HEK293 (cell line): Measurements from ENCODE around the gene CDCA4.
"Not testable (repeated sequence)": the region's sequence is repeated elsewhere in the genome, so short reads cannot be mapped to it uniquely, and the experiment has no call there.

Experiments used
- CTCF ChIA-PET: fragments of 350-600 bp; formaldehyde crosslinking; extraction: SDS; loops from one replicate; lab custom pipeline; 2021; ENCODE audit warnings: antibody characterized with exemption; lab: Yijun Ruan, JAX
- POLR2A ChIA-PET: fragments of 300-600 bp; formaldehyde crosslinking; extraction: SDS; loops from one replicate; lab custom pipeline; 2020; ENCODE audit warnings: antibody characterized with exemption, inconsistent platforms; lab: Yijun Ruan, JAX
- H3K27ac ChIP-seq: fragments of 200-500 bp; sonication (Bioruptor generic); 2 replicates; pipeline ENCODE4 v1.5.1; 2014; ENCODE audit warnings: low read depth, low read length, control low read depth, inconsistent platforms; ENCODE audit errors: extremely low read depth
- H3K36me3 ChIP-seq, 2 experiments: fragments of 200-500 bp in 1 of 2; sonication (Bioruptor generic) in 1 of 2; 1 replicate in 1 of 2; 2 replicates in 1 of 2; pipeline ENCODE4 v1.5.1; 2014 to 2017; ENCODE audit warnings: inconsistent platforms in 2 of 2, low read length in 2 of 2; ENCODE audit not compliant: control insufficient read depth in 2 of 2, insufficient read depth in 1 of 2
- H3K4me1 ChIP-seq: fragments of 200-500 bp; sonication (Bioruptor generic); 2 replicates; pipeline ENCODE4 v1.5.1; 2014; ENCODE audit warnings: mild to moderate bottlenecking, low read length, inconsistent platforms; ENCODE audit not compliant: control insufficient read depth, insufficient read depth
- H3K4me3 ChIP-seq: 2 replicates; pipeline ENCODE4 v1.5.1; 2011; ENCODE audit warnings: low read depth, mild to moderate bottlenecking, control low read depth, low read length, moderate library complexity
- H3K9me3 ChIP-seq: fragments of 200-500 bp; sonication (Bioruptor generic); 2 replicates; pipeline ENCODE4 v1.5.1; 2014; ENCODE audit warnings: low read depth, low read length, inconsistent platforms; ENCODE audit not compliant: control insufficient read depth, insufficient read depth
- PRDM1 ChIP-seq: fragments of 450-650 bp; formaldehyde crosslinking; IDR thresholded peaks from 2 replicates; pipeline ENCODE4; 2016; ENCODE audit warnings: missing biosample characterization, missing genetic modification characterization
- REPIN1 ChIP-seq: fragments of 450-650 bp; formaldehyde crosslinking; IDR thresholded peaks from 2 replicates; pipeline ENCODE4 v1.5.1; 2017; ENCODE audit warnings: missing biosample characterization, missing genetic modification characterization, low read depth
- SCRT2 ChIP-seq: fragments of 450-650 bp; formaldehyde crosslinking; IDR thresholded peaks from 2 replicates; pipeline ENCODE4 v1.5.1; 2016; ENCODE audit warnings: missing biosample characterization, missing genetic modification characterization
- WT1 ChIP-seq: fragments of 450-650 bp; formaldehyde crosslinking; IDR thresholded peaks from 2 replicates; pipeline ENCODE4 v1.5.1; 2016; ENCODE audit warnings: missing biosample characterization, missing genetic modification characterization
- ZBTB48 ChIP-seq: fragments of 450-650 bp; formaldehyde crosslinking; IDR thresholded peaks from 2 replicates; pipeline ENCODE4 v1.5.1; 2016; ENCODE audit warnings: missing biosample characterization, missing genetic modification characterization
- ZEB2 ChIP-seq: fragments of 450-650 bp; formaldehyde crosslinking; IDR thresholded peaks from 2 replicates; pipeline ENCODE4 v1.5.1; 2016; ENCODE audit warnings: missing biosample characterization, missing genetic modification characterization
- ZFHX2 ChIP-seq: fragments of 450-650 bp; formaldehyde crosslinking; conservative IDR thresholded peaks from 2 replicates; pipeline ENCODE4 v1.5.1; 2016; ENCODE audit warnings: missing biosample characterization, missing genetic modification characterization
- ZNF155 ChIP-seq: fragments of 450-650 bp; formaldehyde crosslinking; IDR thresholded peaks from 2 replicates; pipeline ENCODE4 v1.5.1; 2016; ENCODE audit warnings: missing biosample characterization, missing genetic modification characterization
- ZNF473 ChIP-seq: fragments of 450-650 bp; formaldehyde crosslinking; IDR thresholded peaks from 2 replicates; pipeline ENCODE4 v1.5.1; 2017; ENCODE audit warnings: missing biosample characterization, missing genetic modification characterization
- ZNF488 ChIP-seq: fragments of 450-650 bp; formaldehyde crosslinking; IDR thresholded peaks from 2 replicates; pipeline ENCODE4 v1.5.1; 2016; ENCODE audit warnings: missing biosample characterization, missing genetic modification characterization
- ZNF580 ChIP-seq: fragments of 450-650 bp; formaldehyde crosslinking; IDR thresholded peaks from 2 replicates; pipeline ENCODE4 v1.5.1; 2016; ENCODE audit warnings: missing biosample characterization, missing genetic modification characterization
- ZNF596 ChIP-seq: fragments of 450-650 bp; IDR thresholded peaks from 2 replicates; pipeline ENCODE4 v1.5.0; 2018; ENCODE audit warnings: missing biosample characterization, mild to moderate bottlenecking, missing genetic modification characterization, moderate library complexity
- ZSCAN30 ChIP-seq: fragments of 450-650 bp; IDR thresholded peaks from 2 replicates; pipeline ENCODE4 v1.5.1; 2018; ENCODE audit warnings: missing biosample characterization, mild to moderate bottlenecking, missing genetic modification characterization, moderate library complexity
- TF ChIP-seq, protein P1 (sequence below): fragments of 450-650 bp; formaldehyde crosslinking; optimal IDR thresholded peaks from 2 replicates; pipeline ENCODE3; 2016; ENCODE audit warnings: missing biosample characterization, mild to moderate bottlenecking, missing genetic modification characterization

CDCA4 gene

DNA sequence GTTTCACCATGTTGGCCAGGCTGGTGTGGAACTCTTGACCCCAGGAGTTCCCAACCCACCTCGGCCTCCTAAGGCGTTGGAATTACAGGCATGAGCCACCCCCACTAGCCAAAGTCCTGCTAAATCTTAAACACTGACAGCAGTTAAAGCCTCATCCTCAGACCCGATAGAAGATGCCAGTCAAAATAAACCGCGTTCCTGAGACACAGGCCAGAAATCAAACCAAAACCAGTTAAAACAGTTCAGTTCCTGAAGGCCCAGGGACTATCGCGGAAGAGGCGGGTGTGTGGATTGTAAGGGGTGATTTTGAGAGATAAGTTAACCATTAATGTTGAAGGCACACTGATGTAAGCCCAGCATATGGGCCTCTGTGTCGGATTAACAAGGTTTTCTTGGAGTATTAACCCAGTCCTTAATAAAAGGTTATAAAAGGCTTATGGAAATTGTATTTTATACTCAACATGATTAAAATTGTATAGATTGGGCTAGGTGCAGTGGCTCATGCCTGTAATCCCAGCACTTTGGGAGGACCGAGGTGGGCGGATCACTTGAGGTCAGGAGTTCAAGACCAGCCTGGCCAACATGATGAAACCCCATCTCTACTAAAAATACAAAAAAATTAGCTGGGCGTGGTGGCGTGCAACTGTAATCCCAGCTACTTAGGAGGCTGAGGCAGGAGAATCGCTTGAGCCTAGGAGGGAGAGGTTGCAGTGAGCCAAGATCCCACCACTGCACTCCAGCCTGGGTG lies 18.7 kb upstream of the CDCA4 start:
- CTCF ChIA-PET: interaction anchor here (8.3 kb wide), 1 partner anchor 65 kb away, joined by 109 read pairs; no protein-coding TSS in a partner anchor
- Histone ChIP-seq H3K4me3 (no peak overlapping the region), H3K4me1 (no peaks in the 10 kb centered on the region), H3K36me3 (no peaks in the 10 kb centered on the region), H3K9me3 (no peaks in the 10 kb centered on the region), H3K27ac (no peak overlapping the region)
- POLR2A ChIA-PET: interaction anchor here (1.2 kb wide), 1 partner anchor 19 kb away, joined by 3 read pairs; the partner anchor contains the start of gene CDCA4
- peak; percentile 51 for TF ChIP-seq ZFHX2 (tag by site-specific recombination)
- TF ChIP-seq ZNF580 (tag by site-specific recombination): no peak
- 0 out of 2 replicates have a peak, but pooled peaks have one; percentile 19 for TF ChIP-seq ZNF596 (tag by site-specific recombination)
- 0 out of 2 replicates have a peak, but pooled peaks have one; percentile 49 for TF ChIP-seq ZBTB48 (tag by site-specific recombination)

DNA sequence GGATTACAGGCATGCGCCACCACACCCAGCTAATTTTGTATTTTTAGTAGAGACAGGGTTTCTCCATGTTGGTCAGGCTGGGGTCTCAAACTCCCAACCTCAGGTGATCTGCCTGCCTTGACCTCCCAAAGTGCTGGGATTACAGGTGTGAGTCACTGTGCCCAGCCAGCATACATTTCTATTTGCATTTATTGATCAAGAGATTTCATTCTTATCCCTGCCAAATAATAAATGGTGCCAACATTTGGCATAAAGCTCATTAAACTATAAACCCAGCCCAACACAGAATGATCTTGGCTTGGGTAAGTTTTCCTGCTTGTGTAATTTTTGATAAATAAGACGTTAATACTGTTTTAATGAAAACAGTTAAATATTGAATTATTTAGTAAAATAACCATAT lies 14.7 kb upstream of the CDCA4 start:
- H3K4me1 ChIP-seq, H3K27ac ChIP-seq, H3K9me3 ChIP-seq, H3K36me3 ChIP-seq, H3K4me3 ChIP-seq: not testable (repeated sequence)
- CTCF ChIA-PET: interaction anchor here (0.6 to 6.2 kb wide), 6 partner anchors 9 to 359 kb away, joined by 3 to 41 read pairs (median 3); no protein-coding TSS in a partner anchor
- POLR2A ChIA-PET: interaction anchor here (1.1 to 2.4 kb wide), 2 partner anchors 15 to 63 kb away, joined by 3 to 13 read pairs; partner anchors contain the start of gene CDCA4

- POLR2A ChIA-PET: interaction anchor here (0.7 to 3.6 kb wide), 4 partner anchors 10 to 62 kb away, joined by 3 to 28 read pairs (median 8); partner anchors contain the start of gene CDCA4
- CTCF ChIA-PET: interaction anchor here (0.6 to 6.2 kb wide), 5 partner anchors 10 to 208 kb away, joined by 3 to 41 read pairs (median 3); no protein-coding TSS in a partner anchor
- Histone ChIP-seq H3K4me3 (peak overlapping the region; percentile 62), H3K36me3 (no peaks in the 10 kb centered on the region), H3K27ac (no peak overlapping the region), H3K9me3 (no peaks in the 10 kb centered on the region), H3K4me1 (peaks cover 2% of the 10 kb centered on the region; the same call in 1 of the 2 replicates)
- TF ChIP-seq REPIN1 (tag by site-specific recombination) (no peak), WT1 (tag by site-specific recombination) (no peak), SCRT2 (tag by site-specific recombination) (peak; percentile 79), ZSCAN30 (tag by site-specific recombination) (no peak), ZNF473 (tag by site-specific recombination) (no peak), ZNF155 (tag by site-specific recombination) (no peak), ZNF488 (no peak)
Measured at GRCh38 chr14:105034315-105035039, 13.6 kb upstream of the CDCA4 start.

DNA sequence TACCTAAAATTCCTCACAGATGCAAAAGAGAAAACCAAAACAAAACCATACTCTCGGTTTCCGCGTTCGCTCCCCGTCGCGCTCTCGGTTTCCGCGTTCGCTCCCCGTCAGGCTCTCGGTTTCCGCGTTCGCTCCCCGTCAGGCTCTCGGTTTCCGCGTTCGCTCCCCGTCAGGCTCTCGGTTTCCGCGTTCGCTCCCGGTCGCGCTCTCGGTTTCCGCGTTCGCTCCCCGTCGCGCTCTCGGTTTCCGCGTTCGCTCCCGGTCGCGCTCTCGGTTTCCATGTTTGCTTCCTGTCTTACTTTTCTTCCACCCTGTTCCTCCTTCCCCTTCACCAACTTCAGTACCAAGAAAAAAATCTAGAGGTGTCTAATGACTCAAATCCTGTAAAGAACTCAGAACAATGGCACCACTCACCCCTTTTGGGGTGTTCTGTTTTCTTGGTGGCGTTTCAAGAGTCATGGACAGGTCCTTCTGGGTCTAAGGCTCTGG lies 12.6 kb upstream of the CDCA4 start:
- peak overlapping the region; percentile 41; the same call in 1 of the 2 replicates for H3K27ac ChIP-seq
- ChIA-PET POLR2A (interaction anchor here (0.6 to 3.6 kb wide), 3 partner anchors 9 to 74 kb away, joined by 3 to 28 read pairs (median 3); partner anchors contain the start of gene CDCA4), CTCF (interaction anchor here (1.3 to 6.2 kb wide), 2 partner anchors 11 to 20 kb away, joined by 3 to 41 read pairs; no protein-coding TSS in a partner anchor)
- not testable (repeated sequence) for H3K36me3 ChIP-seq, H3K9me3 ChIP-seq, H3K4me1 ChIP-seq
- TF ChIP-seq, protein P1, sequence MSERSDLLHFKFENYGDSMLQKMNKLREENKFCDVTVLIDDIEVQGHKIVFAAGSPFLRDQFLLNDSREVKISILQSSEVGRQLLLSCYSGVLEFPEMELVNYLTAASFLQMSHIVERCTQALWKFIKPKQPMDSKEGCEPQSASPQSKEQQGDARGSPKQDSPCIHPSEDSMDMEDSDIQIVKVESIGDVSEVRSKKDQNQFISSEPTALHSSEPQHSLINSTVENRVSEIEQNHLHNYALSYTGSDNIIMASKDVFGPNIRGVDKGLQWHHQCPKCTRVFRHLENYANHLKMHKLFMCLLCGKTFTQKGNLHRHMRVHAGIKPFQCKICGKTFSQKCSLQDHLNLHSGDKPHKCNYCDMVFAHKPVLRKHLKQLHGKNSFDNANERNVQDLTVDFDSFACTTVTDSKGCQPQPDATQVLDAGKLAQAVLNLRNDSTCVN (tag by site-specific recombination): peak; percentile 80
- TF ChIP-seq PRDM1 (peak; percentile 55; the same call in 1 of the 2 replicates), ZEB2 (0 out of 2 replicates have a peak, but pooled peaks have one; percentile 9)
- H3K4me3 ChIP-seq: peak overlapping the region; percentile 62

- POLR2A ChIA-PET: interaction anchor here (3.6 kb wide), 1 partner anchor 12 kb away, joined by 28 read pairs; the partner anchor contains the start of gene CDCA4
- not testable (repeated sequence) for H3K9me3 ChIP-seq, H3K4me1 ChIP-seq, H3K27ac ChIP-seq, H3K36me3 ChIP-seq
- peak overlapping the region; percentile 62 for H3K4me3 ChIP-seq
- CTCF ChIA-PET: interaction anchor here (0.6 to 6.2 kb wide), 4 partner anchors 12 to 1539 kb away, joined by 3 to 41 read pairs (median 3); no protein-coding TSS in a partner anchor
Measured at GRCh38 chr14:105032451-105032901, 11.6 kb upstream of the CDCA4 start.
